GM21528 (cell line): ENCODE measurements around the gene ITGA2.
"Not testable (repeated sequence)": the region's sequence is repeated elsewhere in the genome, so short reads cannot be mapped to it uniquely, and the experiment has no call there.

ENCODE experiments used
- ATAC-seq: cut with Tn5 transposase; IDR thresholded peaks from one replicate; pipeline ENCODE4 v1.9.1; 2021; ENCODE audit warnings: mild to moderate bottlenecking, moderate library complexity; ENCODE audit not compliant: unreplicated experiment, low FRiP score

The ITGA2 gene

DNA sequence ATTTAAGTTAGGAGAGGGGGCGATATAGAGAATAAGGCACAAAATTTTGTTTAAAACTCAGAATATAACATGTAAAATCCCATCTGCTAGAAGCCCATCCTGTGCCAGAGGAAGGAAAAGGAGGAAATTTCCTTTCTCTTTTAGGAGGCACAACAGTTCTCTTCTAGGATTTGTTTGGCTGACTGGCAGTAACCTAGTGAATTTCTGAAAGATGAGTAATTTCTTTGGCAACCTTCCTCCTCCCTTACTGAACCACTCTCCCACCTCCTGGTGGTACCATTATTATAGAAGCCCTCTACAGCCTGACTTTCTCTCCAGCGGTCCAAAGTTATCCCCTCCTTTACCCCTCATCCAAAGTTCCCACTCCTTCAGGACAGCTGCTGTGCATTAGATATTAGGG lies 102.1 kb downstream of the ITGA2 start:
- no peak for ATAC-seq

DNA sequence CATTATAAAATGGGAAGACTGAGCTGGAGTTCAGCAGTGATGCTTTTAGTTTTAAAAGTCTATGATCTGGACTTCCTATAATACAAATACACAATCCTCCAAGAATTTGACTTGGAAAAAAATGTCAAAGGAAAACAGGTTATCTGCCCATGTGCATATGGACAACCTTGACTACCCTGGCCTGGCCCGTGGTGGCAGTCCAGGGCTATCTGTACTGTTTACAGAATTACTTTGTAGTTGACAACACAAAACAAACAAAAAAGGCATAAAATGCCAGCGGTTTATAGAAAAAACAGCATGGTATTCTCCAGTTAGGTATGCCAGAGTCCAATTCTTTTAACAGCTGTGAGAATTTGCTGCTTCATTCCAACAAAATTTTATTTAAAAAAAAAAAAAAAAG lies 103.1 kb downstream of the ITGA2 start:
- ATAC-seq: no peak

- ATAC-seq: no peak
Measured at GRCh38 chr5:53095217-53095616, 106.1 kb downstream of the ITGA2 start.

DNA sequence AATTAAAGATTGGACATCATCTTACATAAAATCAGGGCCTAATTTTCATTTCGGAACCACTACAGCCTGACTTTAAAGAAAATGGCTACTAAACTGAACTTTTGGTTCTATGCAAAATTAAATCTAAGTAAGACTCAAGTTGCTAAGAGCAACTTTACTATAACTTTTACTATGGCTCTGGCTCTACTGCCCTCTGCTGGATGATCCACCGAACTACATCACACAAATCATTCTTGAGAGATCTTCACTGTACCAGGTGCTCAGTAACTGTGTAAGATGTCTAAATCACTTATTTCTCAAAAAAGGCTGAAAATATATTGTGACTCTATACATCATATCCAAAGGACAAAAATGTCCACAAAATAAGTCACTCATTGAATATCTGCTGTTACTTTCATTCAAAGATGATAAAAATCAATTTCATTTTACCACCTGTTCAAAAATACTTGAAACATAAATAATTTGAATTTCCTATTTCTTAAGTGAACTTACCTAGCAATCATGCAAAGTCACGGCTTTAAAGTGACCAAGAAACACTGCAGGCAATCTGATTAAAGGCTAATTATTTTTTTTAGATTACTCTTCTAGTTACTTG lies 106.9 kb downstream of the ITGA2 start:
- no peak for ATAC-seq

DNA sequence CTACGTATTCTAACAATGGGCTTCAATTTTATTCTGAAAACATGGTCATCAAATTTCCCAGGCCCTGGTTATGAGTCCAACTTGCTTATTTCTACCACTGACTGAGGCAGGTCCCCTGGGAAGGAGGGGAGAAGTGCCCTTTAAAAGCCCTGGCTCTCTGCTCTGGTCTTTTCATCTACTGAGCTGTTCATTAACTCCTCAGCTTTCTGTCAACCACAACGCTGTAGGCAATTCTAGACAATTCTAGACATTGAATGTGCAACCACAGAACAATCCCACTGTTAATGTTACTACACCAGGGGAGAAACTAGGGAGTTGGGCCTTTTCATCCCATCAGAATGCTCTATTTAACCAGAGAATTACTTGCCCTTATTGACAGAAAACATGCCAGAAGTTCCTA lies 110.4 kb downstream of the ITGA2 start:
- no peak for ATAC-seq

- ATAC-seq: no peak
Measured at GRCh38 chr5:53100606-53101005, 111.5 kb downstream of the ITGA2 start.

DNA sequence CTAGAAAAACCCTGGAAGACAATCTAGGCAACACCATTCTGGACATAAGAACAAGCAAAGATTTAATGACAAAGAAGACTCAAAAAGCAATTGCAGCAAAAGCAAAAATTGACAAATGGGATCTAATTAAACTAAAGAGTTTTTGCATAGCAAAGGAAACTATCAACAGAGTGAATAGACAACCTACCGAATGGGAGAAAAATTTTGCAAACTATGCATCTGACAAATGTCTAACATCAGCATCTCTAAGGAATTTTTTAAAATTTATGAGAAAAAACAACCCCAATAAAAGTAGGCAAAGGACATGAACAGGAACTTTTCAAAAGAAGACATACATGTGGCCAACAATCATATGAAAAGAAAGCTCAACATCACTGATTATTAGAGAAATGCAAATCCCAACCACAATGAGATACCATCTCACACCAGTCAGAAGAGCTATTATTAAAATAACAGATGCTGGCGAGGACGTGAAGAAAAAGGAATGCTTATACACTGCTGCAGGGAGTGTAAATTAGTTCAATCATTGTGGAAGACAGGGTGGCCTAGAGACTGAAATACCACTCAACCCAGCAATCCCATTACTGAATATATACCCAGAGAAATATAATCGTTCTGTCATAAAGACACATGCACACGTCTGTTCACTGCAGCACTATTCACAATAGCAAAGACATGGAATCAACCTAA lies 116.6 kb downstream of the ITGA2 start:
- ATAC-seq: no peak

DNA sequence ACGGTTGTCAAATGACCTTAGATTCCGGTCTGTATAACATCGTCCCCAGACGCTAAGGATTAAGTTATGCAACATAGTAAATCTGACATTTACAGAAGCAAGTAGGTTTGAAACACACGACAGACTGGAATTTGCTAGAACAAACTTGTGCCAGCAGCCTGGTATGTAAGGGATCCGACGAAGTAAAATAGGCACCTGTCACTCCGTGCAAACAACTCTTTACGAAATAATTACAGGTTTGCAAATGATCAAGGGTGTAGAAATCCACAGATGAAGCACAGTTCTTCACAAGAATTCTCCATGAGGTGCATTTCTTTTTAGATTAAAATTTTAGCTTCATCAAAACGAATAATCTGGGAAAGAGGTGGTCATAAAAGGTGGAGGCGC lies 119.9 kb downstream of the ITGA2 start:
- peak; percentile 24 for ATAC-seq

DNA sequence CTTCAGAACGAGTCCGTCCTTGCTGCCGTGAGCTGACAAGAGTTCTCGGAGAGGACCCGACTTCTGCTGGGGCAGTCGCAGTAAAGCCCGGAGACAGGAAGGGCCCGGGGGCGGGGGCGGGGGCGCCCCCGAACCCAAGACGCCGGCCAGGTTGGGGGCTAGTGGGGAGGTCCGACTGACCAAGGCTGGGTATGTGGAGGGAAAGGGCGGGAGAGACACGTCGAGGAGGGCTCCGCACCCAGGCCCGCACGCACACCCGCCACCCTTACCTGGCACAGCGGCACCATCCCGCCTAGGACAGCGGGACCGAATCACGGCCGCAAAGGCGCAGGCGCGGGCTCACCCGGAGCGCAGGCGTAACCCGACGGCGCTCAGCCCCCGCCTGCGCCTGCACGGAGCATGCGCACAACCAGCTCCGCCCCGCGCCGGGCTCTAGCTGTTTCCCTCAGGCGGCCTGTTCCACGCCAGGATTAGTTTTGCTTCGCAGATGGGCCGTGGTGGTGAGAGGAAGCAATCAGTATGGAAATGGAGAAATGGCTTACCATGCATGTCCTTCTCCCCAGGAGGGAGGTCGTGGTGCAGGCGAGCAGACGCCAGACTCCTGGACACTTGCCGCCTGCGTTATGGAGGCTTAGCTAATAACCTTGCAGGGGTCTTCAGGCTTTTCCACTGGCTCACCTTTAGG lies 120.4 kb downstream of the ITGA2 start, which contains the start of gene MOCS2:
MOCS2 (minus strand) TSS at position 315 of the 685 bp plus-strand sequence. CDS start 2,583 bp downstream, outside the sequence.
- ATAC-seq: peak; percentile 98

DNA sequence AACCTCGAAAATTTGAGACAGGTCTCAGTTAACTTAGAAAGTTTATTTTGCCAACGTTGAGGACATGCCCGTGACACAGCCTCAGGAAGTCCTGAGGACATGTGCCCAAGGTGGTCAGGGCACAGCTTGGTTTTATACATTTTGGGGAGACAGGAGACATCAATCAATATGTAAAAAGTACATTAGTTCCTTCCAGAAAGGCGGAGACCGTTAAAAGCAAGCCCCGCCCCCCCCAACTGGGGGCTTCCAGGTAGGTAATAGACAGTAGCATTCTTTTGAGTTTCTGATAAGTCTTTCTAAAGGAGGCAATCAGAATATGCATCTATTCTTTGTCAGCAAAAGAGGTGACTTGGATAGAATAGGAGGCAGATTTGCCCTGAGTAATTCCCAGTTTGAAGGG lies 121.0 kb downstream of the ITGA2 start:
- peak; percentile 21 for ATAC-seq

- no peak for ATAC-seq
Measured at GRCh38 chr5:53111139-53111538, 122.0 kb downstream of the ITGA2 start.

- ATAC-seq: not testable (repeated sequence)
Measured at GRCh38 chr5:53112307-53112706, 123.2 kb downstream of the ITGA2 start.

DNA sequence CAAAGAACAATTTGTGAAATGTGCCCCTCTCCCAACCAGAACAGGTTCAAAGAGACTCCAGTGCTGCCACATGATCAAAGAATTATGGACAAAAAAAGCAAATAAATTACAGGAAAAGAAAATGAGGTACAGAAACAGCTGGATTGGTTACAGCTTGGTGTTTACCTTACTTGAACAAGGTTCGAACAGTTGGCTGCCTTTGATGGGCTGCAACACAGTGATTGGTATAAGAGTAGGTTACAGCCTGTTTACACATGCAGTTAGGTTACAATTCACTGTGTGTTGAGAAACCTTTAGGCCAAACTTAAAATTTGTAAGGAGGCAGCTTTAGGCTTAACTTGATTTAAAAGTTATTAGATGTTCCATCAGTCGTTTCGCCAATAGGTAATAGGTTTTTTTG lies 123.8 kb downstream of the ITGA2 start:
- ATAC-seq: no peak

DNA sequence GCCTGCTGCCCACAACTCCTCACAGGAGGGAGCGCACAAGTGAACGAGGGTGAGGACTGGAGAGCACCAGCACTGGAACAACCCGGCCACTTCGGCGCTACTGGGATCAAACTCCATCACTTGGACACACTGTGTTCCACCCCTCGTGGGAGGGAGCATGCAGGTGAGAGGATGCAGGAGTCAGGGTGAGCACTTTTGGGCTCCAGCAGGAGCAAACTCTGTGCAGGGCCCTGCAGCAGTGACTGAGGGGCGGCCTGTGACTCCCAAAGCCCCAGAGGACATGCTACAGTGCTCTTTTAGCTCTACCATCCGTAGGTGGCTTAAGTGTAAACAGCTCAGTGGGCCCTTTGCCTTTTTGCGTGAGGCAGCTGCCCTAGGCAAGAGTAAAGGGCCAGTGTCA lies 124.8 kb downstream of the ITGA2 start:
- no peak for ATAC-seq

- ATAC-seq: no peak
Measured at GRCh38 chr5:53114988-53115387, 125.8 kb downstream of the ITGA2 start.

- no peak for ATAC-seq
Measured at GRCh38 chr5:53116597-53116996, 127.4 kb downstream of the ITGA2 start.

GRCh38 chr5:53118879-53119278 lies 129.7 kb downstream of the ITGA2 start:
- no peak for ATAC-seq

GRCh38 chr5:53120165-53120564 lies 131.0 kb downstream of the ITGA2 start:
- ATAC-seq: no peak

DNA sequence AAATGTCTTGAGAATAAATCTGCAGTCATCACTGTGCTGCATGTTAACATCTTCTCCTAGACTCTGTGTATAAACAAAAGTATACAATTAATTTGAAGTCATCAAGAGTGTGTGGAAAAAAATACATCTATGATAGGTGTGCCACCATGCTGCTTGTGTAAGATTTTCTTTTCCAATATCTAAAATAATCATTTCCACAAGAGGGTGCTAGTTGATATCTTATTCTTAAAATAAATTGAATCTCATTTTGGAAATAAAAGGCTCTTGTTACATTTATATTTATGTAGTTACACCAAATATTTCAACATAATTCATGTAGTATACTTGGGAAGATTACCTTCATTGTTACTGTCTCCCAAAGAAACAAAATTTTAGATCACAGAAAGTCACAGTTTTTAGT lies 134.6 kb downstream of the ITGA2 start:
- no peak for ATAC-seq

DNA sequence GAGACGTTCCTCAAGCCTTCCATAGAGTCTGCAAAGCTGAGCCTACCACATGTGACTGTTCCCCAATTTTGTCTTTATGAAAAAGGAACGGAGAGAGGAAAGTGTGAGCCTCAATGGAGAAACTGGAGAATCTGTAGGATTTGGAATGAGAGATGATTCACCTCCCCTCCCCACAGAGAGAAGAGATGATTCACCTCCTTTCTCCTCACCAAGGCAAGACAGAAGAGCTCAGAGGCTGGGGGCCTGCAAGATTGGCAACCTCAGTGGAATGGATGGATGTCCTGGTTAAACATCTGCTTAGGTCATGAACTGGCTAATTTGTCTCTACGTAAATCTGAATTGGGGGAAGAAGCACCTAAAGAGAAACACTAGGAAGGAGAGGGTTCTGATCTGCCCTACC lies 137.4 kb downstream of the ITGA2 start:
- ATAC-seq: no peak

DNA sequence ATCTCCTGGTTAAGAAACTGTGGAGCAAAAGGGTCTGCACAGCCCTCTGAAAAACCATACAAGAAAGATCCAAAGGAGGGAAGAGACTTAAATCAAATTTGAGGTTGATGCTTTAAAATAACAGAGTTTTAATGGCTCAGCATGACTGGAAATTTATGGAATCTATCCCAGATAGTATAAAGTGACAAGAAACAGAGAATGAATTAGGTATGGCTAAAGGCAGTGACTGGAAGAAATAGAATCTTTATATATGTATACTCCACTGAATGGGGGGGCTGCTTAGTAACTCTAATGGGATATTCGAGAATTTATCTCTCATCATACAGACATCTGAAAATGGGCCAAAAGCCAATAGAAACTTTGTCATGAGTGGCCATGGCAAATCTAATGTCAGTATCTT lies 138.0 kb downstream of the ITGA2 start:
- ATAC-seq: no peak

DNA sequence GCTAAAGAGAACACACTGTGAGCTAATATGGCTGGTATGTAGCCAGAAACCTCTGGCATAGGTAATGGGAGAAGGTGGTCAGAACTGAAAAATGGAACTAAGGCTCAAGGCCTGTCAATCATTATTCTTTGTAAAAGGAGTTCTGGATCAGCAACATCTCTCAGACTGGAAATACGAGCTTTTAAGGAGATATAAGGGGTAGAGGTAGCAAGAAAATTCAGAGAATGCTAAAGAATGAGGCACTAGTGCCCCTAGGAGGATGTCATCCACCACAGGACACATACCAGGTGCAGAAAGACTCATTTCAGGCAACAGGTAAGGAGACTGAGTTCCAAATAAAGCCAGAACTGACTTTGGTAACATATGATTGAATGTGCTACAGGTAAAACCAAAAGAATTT lies 139.3 kb downstream of the ITGA2 start:
- ATAC-seq: no peak
